ENCODE data around the gene ATP13A3.

- TF ChIP-seq, protein P1, sequence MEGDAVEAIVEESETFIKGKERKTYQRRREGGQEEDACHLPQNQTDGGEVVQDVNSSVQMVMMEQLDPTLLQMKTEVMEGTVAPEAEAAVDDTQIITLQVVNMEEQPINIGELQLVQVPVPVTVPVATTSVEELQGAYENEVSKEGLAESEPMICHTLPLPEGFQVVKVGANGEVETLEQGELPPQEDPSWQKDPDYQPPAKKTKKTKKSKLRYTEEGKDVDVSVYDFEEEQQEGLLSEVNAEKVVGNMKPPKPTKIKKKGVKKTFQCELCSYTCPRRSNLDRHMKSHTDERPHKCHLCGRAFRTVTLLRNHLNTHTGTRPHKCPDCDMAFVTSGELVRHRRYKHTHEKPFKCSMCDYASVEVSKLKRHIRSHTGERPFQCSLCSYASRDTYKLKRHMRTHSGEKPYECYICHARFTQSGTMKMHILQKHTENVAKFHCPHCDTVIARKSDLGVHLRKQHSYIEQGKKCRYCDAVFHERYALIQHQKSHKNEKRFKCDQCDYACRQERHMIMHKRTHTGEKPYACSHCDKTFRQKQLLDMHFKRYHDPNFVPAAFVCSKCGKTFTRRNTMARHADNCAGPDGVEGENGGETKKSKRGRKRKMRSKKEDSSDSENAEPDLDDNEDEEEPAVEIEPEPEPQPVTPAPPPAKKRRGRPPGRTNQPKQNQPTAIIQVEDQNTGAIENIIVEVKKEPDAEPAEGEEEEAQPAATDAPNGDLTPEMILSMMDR (IDR thresholded peaks at IDR 0.05; ENCODE audit: low read depth, low read length, missing input control): no peak
- TF ChIP-seq FOXA1 (IDR thresholded peaks at IDR 0.05) (no peak), YY1 (IDR thresholded peaks at IDR 0.05) (no peak), RXRA (IDR thresholded peaks at IDR 0.05) (no peak), REST (IDR thresholded peaks at IDR 0.05) (no peak), ZBTB33 (IDR thresholded peaks at IDR 0.05) (no peak), MAX (IDR thresholded peaks at IDR 0.05) (no peak), JUND (IDR thresholded peaks at IDR 0.05) (no peak), TAF1 (conservative IDR thresholded peaks at IDR 0.05) (no peak), EGR1 (IDR thresholded peaks at IDR 0.05; ENCODE audit: low read depth in 2 of 2) (no peak)
Measured at GRCh38 chr3:194423317-194423716, 63.5 kb downstream of the ATP13A3 start.
